Activated naive CD8-positive, alpha-beta T cell treated with anti-CD3 and anti-CD28 coated beads, Interleukin-2, amount 10 ng/mL, durations not matched to agents 7 days and 5 days (primary cell): Measurements from ENCODE around the gene SLC1A3. TPM values are rescaled to one million over a fixed set of nuclear protein-coding genes. Genes with fewer than 3 reads are reported as not detected.

Source experiments
- ATAC-seq: fragments of 150-1000 bp; cut with Tn5 transposase; one replicate; pipeline ENCODE4 v1.10.0; 2021; ENCODE audit warnings: low read depth, moderate library complexity
- POLR2A ChIA-PET: fragments of 350-600 bp; sonication (Branson Sonifier 250); formaldehyde crosslinking; loops from one replicate; lab custom pipeline; 2021; ENCODE audit warnings: antibody characterized with exemption; lab: Charles Lee
- DNase-seq: peaks from one replicate; pipeline ENCODE4 v3.0.0; 2021
- H3K27ac Mint-ChIP-seq: one replicate; pipeline ENCODE4 v1.8.0; 2022; ENCODE audit warnings: mild to moderate bottlenecking, mixed read lengths
- H3K27me3 Mint-ChIP-seq: one replicate; pipeline ENCODE4 v1.8.0; 2022; ENCODE audit warnings: mild to moderate bottlenecking, moderate library complexity, mixed read lengths
- H3K36me3 Mint-ChIP-seq: one replicate; pipeline ENCODE4 v1.8.0; 2021; ENCODE audit warnings: mild to moderate bottlenecking, mixed read lengths
- H3K4me1 Mint-ChIP-seq: one replicate; pipeline ENCODE4 v1.8.0; 2021; ENCODE audit warnings: mixed read lengths
- H3K4me3 Mint-ChIP-seq: one replicate; pipeline ENCODE4 v1.8.0; 2022; ENCODE audit warnings: mild to moderate bottlenecking, moderate library complexity, mixed read lengths
- H3K9me3 Mint-ChIP-seq: one replicate; pipeline ENCODE4 v1.8.0; 2021; ENCODE audit warnings: mixed read lengths
- total RNA-seq, 2 experiments: library from RNA; stranded (reverse); gene quantifications; one replicate each; pipeline ENCODE4 v1.2.3, GENCODE V29; 2021

SLC1A3 gene
- total RNA-seq, 2 experiments from 2014 or later, result 1.5 to 1.9 TPM

- peaks cover 5% of the 10 kb centered on the region for H3K36me3 Mint-ChIP-seq
- H3K9me3 Mint-ChIP-seq, result no peaks in the 10 kb centered on the region
- peaks cover 34% of the 10 kb centered on the region for H3K27me3 Mint-ChIP-seq
- DNase-seq, result no peak
- no peak overlapping the region for H3K4me3 Mint-ChIP-seq
- H3K4me1 Mint-ChIP-seq, result no peaks in the 10 kb centered on the region
- POLR2A ChIA-PET, result no interaction called here
- peak; percentile 37 for ATAC-seq
- H3K27ac Mint-ChIP-seq, result no peak overlapping the region
Observed at GRCh38 chr5:36696059-36696673, 89.8 kb downstream of the SLC1A3 start.

- DNase-seq, result no peak
- peaks cover 22% of the 10 kb centered on the region for H3K27me3 Mint-ChIP-seq
- H3K36me3 Mint-ChIP-seq, result peaks cover 5% of the 10 kb centered on the region
- no peaks in the 10 kb centered on the region for H3K4me1 Mint-ChIP-seq
- no peak overlapping the region for H3K27ac Mint-ChIP-seq
- no peak for ATAC-seq
- POLR2A ChIA-PET, result no interaction called here
- H3K4me3 Mint-ChIP-seq, result no peak overlapping the region
- H3K9me3 Mint-ChIP-seq, result no peaks in the 10 kb centered on the region
Observed at GRCh38 chr5:36698031-36698430, 91.6 kb downstream of the SLC1A3 start.

DNA sequence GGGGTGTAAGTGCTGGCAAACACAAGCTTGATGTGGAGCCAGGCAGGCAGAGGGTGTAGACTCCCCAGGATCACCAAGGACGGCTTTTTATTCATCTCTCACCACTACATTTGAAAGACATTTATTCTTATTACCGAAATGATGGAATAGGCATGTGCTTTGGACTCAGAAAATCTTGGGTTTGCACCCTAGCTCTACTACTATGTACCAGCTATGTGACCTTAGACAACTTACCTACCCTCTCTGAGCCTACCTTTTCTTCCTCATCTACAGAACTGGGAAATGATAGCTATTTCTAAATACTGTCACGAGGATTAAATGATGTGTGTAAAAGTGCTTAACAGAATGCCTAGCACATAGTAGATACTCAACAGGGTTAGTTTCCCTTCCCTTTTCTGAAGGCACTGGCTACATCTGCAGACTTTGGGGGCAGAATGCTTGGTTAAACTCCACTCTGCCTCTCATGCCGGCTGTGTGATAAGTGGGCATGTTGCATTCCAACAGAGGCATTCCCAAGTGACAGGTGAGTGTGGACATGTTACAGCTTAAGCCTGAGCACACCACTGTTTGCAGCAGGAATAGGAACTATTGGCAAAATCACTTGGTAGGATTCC, 94.8 kb downstream of the SLC1A3 start:
- Mint-ChIP-seq H3K27me3 (peaks cover 15% of the 10 kb centered on the region), H3K27ac (no peak overlapping the region), H3K4me1 (no peaks in the 10 kb centered on the region), H3K36me3 (peaks cover 11% of the 10 kb centered on the region), H3K9me3 (no peaks in the 10 kb centered on the region), H3K4me3 (no peak overlapping the region)
- POLR2A ChIA-PET, result no interaction called here
- ATAC-seq (no peak), DNase-seq (no peak)

- Mint-ChIP-seq H3K4me3 (no peak overlapping the region), H3K4me1 (no peaks in the 10 kb centered on the region), H3K27ac (no peak overlapping the region), H3K27me3 (peaks cover 13% of the 10 kb centered on the region), H3K9me3 (no peaks in the 10 kb centered on the region), H3K36me3 (peaks cover 12% of the 10 kb centered on the region)
- POLR2A ChIA-PET, result no interaction called here
- no peak for ATAC-seq
- DNase-seq, result no peak
Observed at GRCh38 chr5:36703245-36703860, 96.9 kb downstream of the SLC1A3 start.

DNA sequence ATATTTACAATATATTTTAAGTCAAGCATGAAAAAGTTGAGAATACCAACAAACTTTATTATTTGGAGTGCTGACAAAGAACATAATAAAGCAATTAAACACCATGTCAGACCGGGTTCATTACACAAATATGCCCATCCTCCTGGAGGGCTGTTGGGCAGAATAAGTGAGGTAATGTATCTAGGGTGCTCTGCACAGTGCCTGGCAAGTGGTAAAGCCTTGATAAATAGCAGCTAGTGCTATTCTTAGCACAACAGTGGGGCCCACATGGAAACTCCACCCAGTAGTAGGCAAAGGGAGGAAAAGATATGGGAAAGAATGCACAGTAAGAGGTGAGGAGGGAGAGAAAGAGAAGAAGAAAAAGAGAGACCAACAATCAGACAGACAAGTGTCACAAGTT, 97.7 kb downstream of the SLC1A3 start:
- POLR2A ChIA-PET, result no interaction called here
- no peaks in the 10 kb centered on the region for H3K9me3 Mint-ChIP-seq
- DNase-seq (no peak), ATAC-seq (no peak)
- H3K4me3 Mint-ChIP-seq, result no peak overlapping the region
- no peak overlapping the region for H3K27ac Mint-ChIP-seq
- H3K4me1 Mint-ChIP-seq, result no peaks in the 10 kb centered on the region
- H3K27me3 Mint-ChIP-seq, result peaks cover 10% of the 10 kb centered on the region
- H3K36me3 Mint-ChIP-seq, result peaks cover 12% of the 10 kb centered on the region

- ATAC-seq (no peak), DNase-seq (no peak)
- POLR2A ChIA-PET, result no interaction called here
- Mint-ChIP-seq H3K27me3 (peaks cover 10% of the 10 kb centered on the region), H3K4me3 (no peak overlapping the region), H3K36me3 (peaks cover 12% of the 10 kb centered on the region), H3K9me3 (no peaks in the 10 kb centered on the region), H3K4me1 (no peaks in the 10 kb centered on the region), H3K27ac (no peak overlapping the region)
Observed at GRCh38 chr5:36705055-36705454, 98.6 kb downstream of the SLC1A3 start.

- H3K36me3 Mint-ChIP-seq, result peaks cover 8% of the 10 kb centered on the region
- H3K9me3 Mint-ChIP-seq, result no peaks in the 10 kb centered on the region
- H3K4me3 Mint-ChIP-seq, result no peak overlapping the region
- no peak for DNase-seq
- POLR2A ChIA-PET, result interaction anchor here (0.6 kb wide), 1 partner anchor 641 kb away, joined by 6 read pairs; no protein-coding TSS in a partner anchor
- no peaks in the 10 kb centered on the region for H3K4me1 Mint-ChIP-seq
- no peak for ATAC-seq
- no peak overlapping the region for H3K27ac Mint-ChIP-seq
- peaks cover 7% of the 10 kb centered on the region for H3K27me3 Mint-ChIP-seq
Observed at GRCh38 chr5:36706662-36707061, 100.3 kb downstream of the SLC1A3 start.

DNA sequence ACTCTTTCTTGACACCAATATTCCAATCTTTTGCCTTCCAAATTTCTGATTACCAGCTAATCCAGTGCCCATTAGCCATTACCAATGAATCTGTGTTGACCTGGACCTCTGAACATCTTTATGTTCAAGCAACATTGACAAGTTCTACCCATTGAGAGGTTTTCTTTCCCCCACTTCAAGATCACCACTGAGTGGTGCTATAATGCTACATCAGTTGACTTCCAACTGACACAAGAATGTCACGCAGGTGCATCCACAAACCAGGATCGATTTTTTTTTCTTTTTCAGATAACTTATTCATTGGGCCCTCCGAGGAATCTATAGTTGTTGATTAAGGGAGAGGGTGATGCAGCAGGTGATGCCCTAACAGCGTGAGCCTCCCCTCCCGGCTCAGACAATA, 102.6 kb downstream of the SLC1A3 start:
- DNase-seq (no peak), ATAC-seq (no peak)
- POLR2A ChIA-PET, result no interaction called here

DNA sequence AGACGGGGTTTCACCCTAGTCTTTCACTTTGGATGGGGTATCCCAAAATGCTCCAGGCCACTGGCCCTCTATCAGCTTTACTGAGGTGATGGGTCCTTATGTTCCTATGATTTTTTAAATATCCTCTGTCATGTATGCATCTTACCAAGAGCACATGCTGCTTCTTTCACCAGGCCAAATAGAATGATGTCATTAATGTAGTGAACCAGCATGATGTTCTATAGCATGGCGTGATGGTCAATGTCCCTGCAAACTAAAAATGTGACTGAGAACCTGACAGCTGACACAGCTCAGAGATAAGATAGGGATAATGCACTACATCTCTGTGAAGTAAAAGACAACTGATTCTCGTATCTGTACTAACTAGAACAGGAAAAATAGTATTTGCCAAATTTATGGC, 103.6 kb downstream of the SLC1A3 start:
- H3K27me3 Mint-ChIP-seq, result no peaks in the 10 kb centered on the region
- DNase-seq (no peak), ATAC-seq (no peak)
- no peaks in the 10 kb centered on the region for H3K4me1 Mint-ChIP-seq
- H3K36me3 Mint-ChIP-seq, result peaks cover 2% of the 10 kb centered on the region
- H3K27ac Mint-ChIP-seq, result no peak overlapping the region
- POLR2A ChIA-PET, result no interaction called here
- H3K4me3 Mint-ChIP-seq, result no peak overlapping the region
- H3K9me3 Mint-ChIP-seq, result no peaks in the 10 kb centered on the region

More for the DNA sequence above, 102.6 kb downstream of the SLC1A3 start:
- peaks cover 6% of the 10 kb centered on the region for H3K36me3 Mint-ChIP-seq
- peaks cover 3% of the 10 kb centered on the region for H3K27me3 Mint-ChIP-seq
- no peaks in the 10 kb centered on the region for H3K4me1 Mint-ChIP-seq
- no peak overlapping the region for H3K4me3 Mint-ChIP-seq
- no peaks in the 10 kb centered on the region for H3K9me3 Mint-ChIP-seq
- H3K27ac Mint-ChIP-seq, result no peak overlapping the region

DNA sequence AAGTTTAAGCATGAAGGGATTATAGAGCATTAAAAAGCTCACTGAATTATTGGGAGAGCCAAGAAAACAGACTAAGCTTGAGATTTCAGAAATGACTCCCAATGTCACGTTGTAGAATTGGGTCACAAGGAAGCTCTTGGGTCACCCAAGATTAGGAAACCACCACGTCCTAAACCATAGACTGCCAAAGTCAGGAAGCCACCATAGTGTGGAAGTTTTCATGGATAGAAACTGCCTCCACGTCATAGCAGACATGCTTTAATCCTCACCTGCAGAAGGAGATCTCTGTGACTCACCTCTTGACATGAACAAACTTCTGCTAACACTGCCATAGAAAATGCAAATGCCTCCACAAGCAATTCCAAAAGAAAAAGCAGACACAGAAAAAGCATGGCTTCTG, 106.3 kb downstream of the SLC1A3 start:
- POLR2A ChIA-PET, result no interaction called here
- Mint-ChIP-seq H3K9me3 (no peaks in the 10 kb centered on the region), H3K36me3 (peaks cover 2% of the 10 kb centered on the region), H3K27me3 (peaks cover 2% of the 10 kb centered on the region), H3K4me1 (no peaks in the 10 kb centered on the region), H3K4me3 (no peak overlapping the region), H3K27ac (no peak overlapping the region)
- DNase-seq (no peak), ATAC-seq (no peak)

DNA sequence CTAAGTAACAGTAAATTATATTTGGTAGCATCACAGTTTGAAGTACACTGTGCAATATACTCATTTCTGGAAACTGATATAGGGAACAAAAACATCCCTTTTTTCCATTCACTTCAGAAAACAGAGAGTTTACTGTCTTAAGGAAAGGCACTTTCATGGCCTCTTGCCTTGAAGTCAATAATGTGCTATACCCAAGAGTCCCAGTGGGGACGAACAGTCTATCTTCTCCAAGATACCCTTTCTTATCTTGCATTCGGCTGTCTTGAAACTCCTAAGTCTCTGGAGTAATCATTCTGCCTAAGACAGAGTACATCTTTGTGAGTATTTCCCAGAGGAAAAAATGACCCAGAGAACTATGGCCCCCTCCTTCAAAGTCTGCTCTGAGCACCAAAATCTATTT, 107.1 kb downstream of the SLC1A3 start:
- Mint-ChIP-seq H3K4me3 (no peak overlapping the region), H3K27me3 (peaks cover 2% of the 10 kb centered on the region), H3K4me1 (no peaks in the 10 kb centered on the region), H3K9me3 (no peaks in the 10 kb centered on the region), H3K36me3 (no peaks in the 10 kb centered on the region), H3K27ac (no peak overlapping the region)
- POLR2A ChIA-PET, result no interaction called here
- DNase-seq (no peak), ATAC-seq (no peak)

DNA sequence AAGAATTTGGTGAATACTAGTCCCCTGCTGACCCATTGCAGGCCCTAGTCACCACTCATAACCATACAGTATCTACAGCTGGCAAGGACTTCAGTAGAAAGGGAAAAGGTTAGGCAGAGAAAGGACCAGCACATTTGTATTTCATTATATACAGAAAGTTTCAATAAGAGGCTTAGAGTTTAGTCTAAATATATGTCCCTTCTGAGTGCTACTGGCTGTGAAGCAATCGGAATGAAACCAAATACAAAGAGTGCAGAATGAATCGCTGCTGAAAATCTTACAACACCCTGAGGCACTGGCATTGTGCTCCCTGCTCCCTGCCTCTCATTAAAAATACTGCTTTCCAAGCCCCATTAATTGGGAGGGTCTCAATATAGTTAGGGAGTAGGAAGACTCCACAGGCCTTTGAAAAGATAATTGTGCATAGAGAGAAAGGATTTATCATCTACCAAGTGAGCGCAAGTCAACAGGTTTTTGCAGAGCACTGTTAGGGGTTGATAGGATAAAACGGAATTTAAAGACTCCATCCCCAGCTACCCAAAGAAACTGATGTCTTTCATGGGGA, 110.8 kb downstream of the SLC1A3 start:
- Mint-ChIP-seq H3K36me3 (peaks cover 3% of the 10 kb centered on the region), H3K4me1 (peaks cover 2% of the 10 kb centered on the region), H3K4me3 (no peak overlapping the region), H3K9me3 (no peaks in the 10 kb centered on the region), H3K27me3 (peaks cover 2% of the 10 kb centered on the region), H3K27ac (no peak overlapping the region)
- ATAC-seq (no peak), DNase-seq (no peak)
- POLR2A ChIA-PET, result no interaction called here

- DNase-seq (no peak), ATAC-seq (no peak)
- Mint-ChIP-seq H3K4me3 (no peak overlapping the region), H3K27me3 (peaks cover 2% of the 10 kb centered on the region), H3K9me3 (no peaks in the 10 kb centered on the region), H3K36me3 (peaks cover 5% of the 10 kb centered on the region), H3K4me1 (peaks cover 18% of the 10 kb centered on the region), H3K27ac (no peak overlapping the region)
- POLR2A ChIA-PET, result no interaction called here
Observed at GRCh38 chr5:36719282-36719681, 112.9 kb downstream of the SLC1A3 start.

- no peaks in the 10 kb centered on the region for H3K9me3 Mint-ChIP-seq
- DNase-seq (no peak), ATAC-seq (no peak)
- H3K36me3 Mint-ChIP-seq, result peaks cover 5% of the 10 kb centered on the region
- H3K27me3 Mint-ChIP-seq, result peaks cover 2% of the 10 kb centered on the region
- POLR2A ChIA-PET, result no interaction called here
- no peak overlapping the region for H3K27ac Mint-ChIP-seq
- peaks cover 26% of the 10 kb centered on the region for H3K4me1 Mint-ChIP-seq
- H3K4me3 Mint-ChIP-seq, result no peak overlapping the region
Observed at GRCh38 chr5:36720688-36721087, 114.3 kb downstream of the SLC1A3 start.
